Measurements from ENCODE around the gene TFB1M.
"Not testable (repeated sequence)": the region's sequence is repeated elsewhere in the genome, so short reads cannot be mapped to it uniquely, and the experiment has no call there.

- TF ChIP-seq MZF1 (tag by site-specific recombination; IDR thresholded peaks at IDR 0.05; ENCODE audit: borderline replicate concordance); CTCF (tag by site-specific recombination; IDR thresholded peaks at IDR 0.05): not testable (repeated sequence)
These were observed 48.8 kb upstream of the TFB1M start for GRCh38 chr6:155362968-155363632.
